HEK293 (cell line): ENCODE data around the gene KATNAL2.

Experiments
- CTCF ChIA-PET: fragments of 350-600 bp; formaldehyde crosslinking; extraction: SDS; loops from one replicate; lab custom pipeline; 2021; ENCODE audit warnings: antibody characterized with exemption; lab: Yijun Ruan, JAX
- POLR2A ChIA-PET: fragments of 300-600 bp; formaldehyde crosslinking; extraction: SDS; loops from one replicate; lab custom pipeline; 2020; ENCODE audit warnings: antibody characterized with exemption, inconsistent platforms; lab: Yijun Ruan, JAX
- H3K27ac ChIP-seq: fragments of 200-500 bp; sonication (Bioruptor generic); 2 replicates; pipeline ENCODE4 v1.5.1; 2014; ENCODE audit warnings: low read depth, low read length, control low read depth, inconsistent platforms; ENCODE audit errors: extremely low read depth
- H3K36me3 ChIP-seq, 2 experiments: fragments of 200-500 bp in 1 of 2; sonication (Bioruptor generic) in 1 of 2; 1 replicate in 1 of 2; 2 replicates in 1 of 2; pipeline ENCODE4 v1.5.1; 2014 to 2017; ENCODE audit warnings: inconsistent platforms in 2 of 2, low read length in 2 of 2; ENCODE audit not compliant: control insufficient read depth in 2 of 2, insufficient read depth in 1 of 2
- H3K4me1 ChIP-seq: fragments of 200-500 bp; sonication (Bioruptor generic); 2 replicates; pipeline ENCODE4 v1.5.1; 2014; ENCODE audit warnings: mild to moderate bottlenecking, low read length, inconsistent platforms; ENCODE audit not compliant: control insufficient read depth, insufficient read depth
- H3K4me3 ChIP-seq: 2 replicates; pipeline ENCODE4 v1.5.1; 2011; ENCODE audit warnings: low read depth, mild to moderate bottlenecking, control low read depth, low read length, moderate library complexity
- H3K9me3 ChIP-seq: fragments of 200-500 bp; sonication (Bioruptor generic); 2 replicates; pipeline ENCODE4 v1.5.1; 2014; ENCODE audit warnings: low read depth, low read length, inconsistent platforms; ENCODE audit not compliant: control insufficient read depth, insufficient read depth
- GLI2 ChIP-seq: fragments of 450-650 bp; formaldehyde crosslinking; IDR thresholded peaks from 2 replicates; pipeline ENCODE4; 2017; ENCODE audit warnings: missing biosample characterization, missing genetic modification characterization, low read depth, borderline replicate concordance
- GLI4 ChIP-seq: fragments of 450-650 bp; formaldehyde crosslinking; IDR thresholded peaks from 2 replicates; pipeline ENCODE4 v1.5.1; 2016; ENCODE audit warnings: missing biosample characterization, missing genetic modification characterization
- GLIS1 ChIP-seq: fragments of 450-650 bp; formaldehyde crosslinking; IDR thresholded peaks from 2 replicates; pipeline ENCODE4 v1.5.1; 2016; ENCODE audit warnings: missing biosample characterization, missing genetic modification characterization
- GLIS2 ChIP-seq: fragments of 450-650 bp; formaldehyde crosslinking; IDR thresholded peaks from 2 replicates; pipeline ENCODE4 v1.5.1; 2016; ENCODE audit warnings: missing biosample characterization, missing genetic modification characterization
- KLF10 ChIP-seq: fragments of 450-650 bp; IDR thresholded peaks from 2 replicates; pipeline ENCODE4 v1.5.1; 2018; ENCODE audit warnings: missing biosample characterization, mild to moderate bottlenecking, missing genetic modification characterization
- KLF16 ChIP-seq: fragments of 450-650 bp; formaldehyde crosslinking; IDR thresholded peaks from 2 replicates; pipeline ENCODE4 v1.5.1; 2017; ENCODE audit warnings: missing biosample characterization, missing genetic modification characterization
- PRDM1 ChIP-seq: fragments of 450-650 bp; formaldehyde crosslinking; IDR thresholded peaks from 2 replicates; pipeline ENCODE4; 2016; ENCODE audit warnings: missing biosample characterization, missing genetic modification characterization
- SCRT2 ChIP-seq: fragments of 450-650 bp; formaldehyde crosslinking; IDR thresholded peaks from 2 replicates; pipeline ENCODE4 v1.5.1; 2016; ENCODE audit warnings: missing biosample characterization, missing genetic modification characterization
- TCF7L2 ChIP-seq: IDR thresholded peaks from 2 replicates; pipeline ENCODE4 v1.6.1; 2011; ENCODE audit warnings: low read depth, mild to moderate bottlenecking, inconsistent platforms, low read length, moderate library complexity, borderline replicate concordance
- WT1 ChIP-seq: fragments of 450-650 bp; formaldehyde crosslinking; IDR thresholded peaks from 2 replicates; pipeline ENCODE4 v1.5.1; 2016; ENCODE audit warnings: missing biosample characterization, missing genetic modification characterization
- ZBTB48 ChIP-seq: fragments of 450-650 bp; formaldehyde crosslinking; IDR thresholded peaks from 2 replicates; pipeline ENCODE4 v1.5.1; 2016; ENCODE audit warnings: missing biosample characterization, missing genetic modification characterization
- ZBTB7A ChIP-seq: fragments of 450-650 bp; formaldehyde crosslinking; IDR thresholded peaks from 2 replicates; pipeline ENCODE4 v1.5.1; 2016; ENCODE audit warnings: low read depth, missing biosample characterization, missing genetic modification characterization
- ZBTB8A ChIP-seq: fragments of 450-650 bp; formaldehyde crosslinking; IDR thresholded peaks from 2 replicates; pipeline ENCODE4 v1.5.1; 2016; ENCODE audit warnings: missing biosample characterization, missing genetic modification characterization
- ZNF18 ChIP-seq: fragments of 450-650 bp; formaldehyde crosslinking; IDR thresholded peaks from 2 replicates; pipeline ENCODE4 v1.5.1; 2016; ENCODE audit warnings: missing biosample characterization, missing genetic modification characterization
- ZNF23 ChIP-seq: fragments of 450-650 bp; formaldehyde crosslinking; IDR thresholded peaks from 2 replicates; pipeline ENCODE4 v1.5.1; 2016; ENCODE audit warnings: missing biosample characterization, missing genetic modification characterization, borderline replicate concordance
- ZNF26 ChIP-seq: fragments of 450-650 bp; formaldehyde crosslinking; IDR thresholded peaks from 2 replicates; pipeline ENCODE4 v1.5.1; 2016; ENCODE audit warnings: missing biosample characterization, missing genetic modification characterization
- ZNF449 ChIP-seq: fragments of 450-650 bp; formaldehyde crosslinking; IDR thresholded peaks from 2 replicates; pipeline ENCODE4 v1.5.1; 2017; ENCODE audit warnings: missing biosample characterization, mild to moderate bottlenecking, missing genetic modification characterization, moderate library complexity
- ZNF558 ChIP-seq: fragments of 450-650 bp; formaldehyde crosslinking; IDR thresholded peaks from 2 replicates; pipeline ENCODE4 v1.5.1; 2016; ENCODE audit warnings: missing biosample characterization, missing genetic modification characterization
- ZNF621 ChIP-seq: fragments of 450-650 bp; formaldehyde crosslinking; IDR thresholded peaks from 2 replicates; pipeline ENCODE4 v1.5.1; 2017; ENCODE audit warnings: missing biosample characterization, missing genetic modification characterization
- ZNF704 ChIP-seq: fragments of 450-650 bp; formaldehyde crosslinking; IDR thresholded peaks from 2 replicates; pipeline ENCODE4 v1.5.1; 2016; ENCODE audit warnings: missing biosample characterization, missing genetic modification characterization
- ZSCAN4 ChIP-seq: fragments of 450-650 bp; formaldehyde crosslinking; IDR thresholded peaks from 2 replicates; pipeline ENCODE4 v1.5.1; 2017; ENCODE audit warnings: missing biosample characterization, missing genetic modification characterization
- TF ChIP-seq, protein P1 (sequence below): IDR thresholded peaks from 2 replicates; pipeline ENCODE4 v1.6.1; 2011; ENCODE audit warnings: mild to moderate bottlenecking, low read depth, low read length, borderline replicate concordance

The KATNAL2 gene

DNA sequence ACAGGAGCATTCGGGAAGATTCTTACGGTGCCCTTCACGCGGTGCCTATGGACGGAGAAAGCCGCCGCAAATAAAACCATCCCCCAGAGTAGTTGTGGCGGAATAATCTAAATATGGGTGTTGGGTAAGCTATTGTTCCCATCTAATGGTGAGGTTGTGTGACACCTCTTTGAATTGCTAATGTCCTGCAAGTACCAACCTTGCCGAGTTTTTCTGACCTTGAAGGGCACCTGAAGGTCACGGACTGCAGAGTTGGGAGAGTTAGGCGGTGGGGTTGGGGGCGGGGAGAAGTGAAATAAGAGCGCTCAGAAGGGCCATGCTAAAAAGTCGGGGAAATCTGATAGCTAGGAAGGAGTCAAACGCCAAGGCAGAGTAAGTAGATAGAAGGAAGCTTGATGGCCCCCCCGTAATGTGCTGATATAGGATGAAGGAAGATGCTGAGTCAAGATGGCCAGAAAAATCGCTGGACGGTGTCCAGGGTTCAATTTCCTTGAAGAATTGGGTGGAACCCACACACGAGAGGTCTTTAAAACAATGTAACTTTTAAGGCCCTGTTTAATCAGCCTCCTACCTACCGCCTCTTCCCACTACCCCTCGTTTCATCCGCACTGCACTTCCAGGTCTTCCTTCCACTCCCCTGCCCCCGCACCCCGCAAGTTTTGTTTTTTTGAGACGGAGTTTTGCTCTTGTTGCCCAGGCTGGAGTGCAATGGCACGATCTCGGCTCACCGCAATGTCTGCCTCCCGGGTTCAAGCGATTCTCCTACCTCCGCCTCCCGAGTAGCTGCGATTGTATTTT, 600 bp downstream of the KATNAL2 start (continued):
- no peak for TF ChIP-seq GLIS1
- no peak for TF ChIP-seq ZNF449 (tag by site-specific recombination)
- TF ChIP-seq ZBTB48 (tag by site-specific recombination), result no peak
- no peak; the same call in none of the 2 replicates for TF ChIP-seq ZBTB8A (tag by site-specific recombination)
- TF ChIP-seq GLI2, result no peak
- no peak for TF ChIP-seq ZNF26 (tag by site-specific recombination)

DNA sequence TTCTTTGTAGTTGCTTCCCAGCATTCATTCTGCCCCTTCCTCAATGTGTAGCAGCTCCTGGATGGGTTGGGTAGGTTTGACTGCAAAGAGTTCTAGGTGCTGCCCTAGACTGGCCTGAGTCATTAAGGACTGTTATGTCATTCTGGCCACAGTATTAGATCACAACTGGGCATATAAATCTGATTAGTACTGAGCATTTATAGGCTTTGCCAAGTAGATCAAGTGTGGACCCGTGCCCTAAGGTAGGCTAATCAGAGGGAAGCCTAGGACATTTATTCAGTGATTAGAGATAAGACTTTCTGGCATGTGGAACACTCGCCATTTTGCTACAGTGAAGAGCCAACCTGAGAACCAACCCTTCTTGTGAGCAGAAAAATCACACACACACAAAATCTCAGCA, 2.7 kb downstream of the KATNAL2 start:
- no peak overlapping the region for H3K4me3 ChIP-seq
- ChIA-PET POLR2A (no interaction called here), CTCF (no interaction called here)
- H3K36me3 ChIP-seq, result no peaks in the 10 kb centered on the region; a peak in 1 of 3 replicates
- TF ChIP-seq PRDM1 (tag by site-specific recombination) (no peak), ZBTB7A (tag by site-specific recombination) (no peak), ZNF558 (no peak), SCRT2 (tag by site-specific recombination) (no peak), WT1 (tag by site-specific recombination) (no peak), KLF16 (no peak), GLI4 (tag by site-specific recombination) (no peak), KLF10 (tag by site-specific recombination) (no peak), GLIS1 (no peak), ZNF704 (tag by site-specific recombination) (no peak), ZSCAN4 (no peak), GLIS2 (tag by site-specific recombination) (no peak), ZNF23 (no peak), TCF7L2 (no peak), ZNF18 (tag by site-specific recombination) (no peak), ZNF621 (tag by site-specific recombination) (no peak)
- TF ChIP-seq, protein P1, sequence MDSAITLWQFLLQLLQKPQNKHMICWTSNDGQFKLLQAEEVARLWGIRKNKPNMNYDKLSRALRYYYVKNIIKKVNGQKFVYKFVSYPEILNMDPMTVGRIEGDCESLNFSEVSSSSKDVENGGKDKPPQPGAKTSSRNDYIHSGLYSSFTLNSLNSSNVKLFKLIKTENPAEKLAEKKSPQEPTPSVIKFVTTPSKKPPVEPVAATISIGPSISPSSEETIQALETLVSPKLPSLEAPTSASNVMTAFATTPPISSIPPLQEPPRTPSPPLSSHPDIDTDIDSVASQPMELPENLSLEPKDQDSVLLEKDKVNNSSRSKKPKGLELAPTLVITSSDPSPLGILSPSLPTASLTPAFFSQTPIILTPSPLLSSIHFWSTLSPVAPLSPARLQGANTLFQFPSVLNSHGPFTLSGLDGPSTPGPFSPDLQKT, result no peak
- H3K27ac ChIP-seq, result no peak overlapping the region
- peaks cover 8% of the 10 kb centered on the region for H3K4me1 ChIP-seq
- H3K9me3 ChIP-seq, result no peaks in the 10 kb centered on the region
